SK-N-SH (cell line): ENCODE results near the gene TTLL7.

Source experiments
- CHD2 ChIP-seq: fragments of 150-350 bp; IDR thresholded peaks from 2 replicates; pipeline ENCODE4 v1.6.1; 2018; ENCODE audit warnings: low read length; ENCODE audit not compliant: partially characterized antibody
- CTCF ChIP-seq: fragments of 200-600 bp; sonication (generic); IDR thresholded peaks from 2 replicates; pipeline ENCODE4 v1.6.1; 2017; ENCODE audit warnings: antibody characterized with exemption, mild to moderate bottlenecking, moderate library complexity
- ELF1 ChIP-seq: IDR thresholded peaks from 2 replicates; pipeline ENCODE4 v1.4.0; 2012
- MEF2A ChIP-seq: IDR thresholded peaks from 2 replicates; pipeline ENCODE4 v1.4.0; 2012; ENCODE audit warnings: low read depth, borderline replicate concordance
- POLR2AphosphoS5 ChIP-seq: IDR thresholded peaks from 2 replicates; pipeline ENCODE4 v1.6.1; 2012; ENCODE audit warnings: low read depth, low read length
- RAD21 ChIP-seq: IDR thresholded peaks from 2 replicates; pipeline ENCODE4 v1.6.1; 2012; ENCODE audit warnings: mild to moderate bottlenecking, low read length
- REST ChIP-seq: IDR thresholded peaks from 2 replicates; pipeline ENCODE4 v1.6.1; 2012; ENCODE audit warnings: mild to moderate bottlenecking, low read depth, low read length, moderate library complexity
- RFX5 ChIP-seq: IDR thresholded peaks from 2 replicates; pipeline ENCODE4 v1.6.1; 2012; ENCODE audit warnings: mild to moderate bottlenecking, improper control_type of control experiment, low read length
- TEAD4 ChIP-seq: IDR thresholded peaks from 2 replicates; pipeline ENCODE4 v1.4.0; 2012; ENCODE audit warnings: mild to moderate bottlenecking, borderline replicate concordance; ENCODE audit not compliant: insufficient read depth

GRCh38 chr1:83887483-83887882 is 111.4 kb downstream of the TTLL7 start:
- no peak for TF ChIP-seq CTCF
- no peak for TF ChIP-seq RFX5
- no peak for TF ChIP-seq MEF2A
- TF ChIP-seq POLR2AphosphoS5: no peak
- TF ChIP-seq RAD21: no peak
- TF ChIP-seq REST: no peak
- no peak for TF ChIP-seq TEAD4
- TF ChIP-seq ELF1: no peak
- no peak for TF ChIP-seq CHD2
